Umbilical cord (tissue), 2 donors: ENCODE data around the gene DVL3. TPM values are rescaled to one million over a fixed set of nuclear protein-coding genes. Genes with fewer than 3 reads are reported as not detected.

Source experiments
- DNase-seq: peaks from one replicate; pipeline ENCODE4 v3.0.0-alpha.2; 2015; ENCODE audit warnings: low spot score
- total RNA-seq: library from RNA; depleted of rRNA; stranded (reverse); fragments of >200 nt; gene quantifications from one replicate; pipeline ENCODE4 v1.2.3, GENCODE V29; 2014; ENCODE audit warnings: low replicate concordance; ENCODE audit not compliant: insufficient read depth

DVL3 gene
- total RNA-seq, 1 donor from 2014 or later: 28.9 TPM

- no peak for DNase-seq
These were observed 56.1 kb downstream of the DVL3 start for GRCh38 chr3:184211297-184211696.

DNA sequence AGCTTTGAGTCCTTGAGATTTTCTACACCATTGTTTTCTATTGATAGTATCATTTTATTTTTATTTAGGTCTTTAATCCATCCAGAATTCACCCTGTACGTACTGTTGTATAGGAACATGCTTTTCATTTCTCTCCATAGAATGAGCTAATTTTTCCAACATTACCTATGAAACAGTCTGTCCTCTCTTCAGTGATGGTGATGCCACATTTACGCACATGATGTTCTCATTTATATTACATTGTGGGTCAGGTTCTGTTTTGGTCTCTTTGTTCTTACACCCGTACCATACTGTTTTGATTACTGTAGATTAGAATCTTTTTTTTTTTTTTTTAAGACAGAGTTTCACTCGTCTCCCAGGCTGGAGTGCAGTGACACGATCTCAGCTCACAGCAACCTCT, 56.5 kb downstream of the DVL3 start:
- no peak for DNase-seq

GRCh38 chr3:184218814-184219213, 63.6 kb downstream of the DVL3 start:
- no peak for DNase-seq

DNA sequence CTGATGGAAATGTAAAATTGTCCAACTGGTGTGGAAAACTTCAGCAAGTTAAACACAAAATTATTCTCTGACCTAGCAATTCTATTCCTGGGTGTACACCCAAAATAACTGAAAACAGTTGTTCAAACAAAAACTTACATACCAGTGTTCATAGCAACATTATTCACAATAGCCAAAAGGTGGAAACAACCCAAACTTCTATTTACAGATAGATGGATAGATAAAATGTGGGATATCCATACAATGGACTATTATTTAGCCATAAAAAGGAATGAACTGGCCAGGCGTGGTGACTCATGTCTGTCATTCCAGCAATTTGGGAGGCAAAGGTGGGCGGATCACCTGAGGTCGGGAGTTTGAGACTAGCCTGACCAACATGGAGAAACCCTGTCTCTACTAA, 67.3 kb downstream of the DVL3 start:
- DNase-seq: no peak

Other genes starting within 250 kb of the DVL3 start
- 19.7 TPM for gene ABCC5, start 137.5 kb upstream of the DVL3 start, total RNA-seq
- not detected for gene HTR3D, start 123.6 kb upstream of the DVL3 start, total RNA-seq
- gene HTR3C, start 102.3 kb upstream of the DVL3 start, total RNA-seq: not detected
- gene HTR3E, start 58.3 kb upstream of the DVL3 start, total RNA-seq: 0.72 TPM
- 24.3 TPM for gene EIF2B5, start 20.0 kb upstream of the DVL3 start, total RNA-seq
- gene AP2M1, start 19.5 kb downstream of the DVL3 start, total RNA-seq: 287 TPM
- 45.3 TPM for gene ABCF3, start 30.8 kb downstream of the DVL3 start, total RNA-seq
- gene VWA5B2, start 74.2 kb downstream of the DVL3 start, total RNA-seq: 1.7 TPM
- 27.7 TPM for gene ALG3, start 93.6 kb downstream of the DVL3 start, total RNA-seq
- not detected for gene EEF1AKMT4, start 94.3 kb downstream of the DVL3 start, total RNA-seq
- gene CAMK2N2, start 106.2 kb downstream of the DVL3 start, total RNA-seq: not detected
- gene ECE2, start 120.6 kb downstream of the DVL3 start, total RNA-seq: not detected
- gene PSMD2, start 143.9 kb downstream of the DVL3 start, total RNA-seq: 191 TPM
- gene EIF4G1, start 159.2 kb downstream of the DVL3 start, total RNA-seq: 89.6 TPM
- gene FAM131A, start 182.2 kb downstream of the DVL3 start, total RNA-seq: 13.2 TPM
- gene CLCN2, start 206.2 kb downstream of the DVL3 start, total RNA-seq: 4.3 TPM
- gene POLR2H, start 206.3 kb downstream of the DVL3 start, total RNA-seq: 58.3 TPM
- gene THPO, start 222.8 kb downstream of the DVL3 start, total RNA-seq: not detected
- 13.7 TPM for gene CHRD, start 224.7 kb downstream of the DVL3 start, total RNA-seq